B cell (primary cell): ENCODE measurements around the gene FREM2.

ENCODE experiments used
- EZH2 ChIP-seq: IDR thresholded peaks from 2 replicates; pipeline ENCODE4 v1.6.1; 2012; ENCODE audit warnings: borderline replicate concordance, low read depth, mild to moderate bottlenecking, moderate library complexity, low read length; ENCODE audit not compliant: insufficient read depth, poor library complexity, severe bottlenecking
- TF ChIP-seq, protein P1 (sequence below): fragments of 200-600 bp; IDR thresholded peaks from one replicate; pipeline ENCODE4 v1.8.0; 2022; ENCODE audit warnings: antibody characterized with exemption, mild to moderate bottlenecking

DNA sequence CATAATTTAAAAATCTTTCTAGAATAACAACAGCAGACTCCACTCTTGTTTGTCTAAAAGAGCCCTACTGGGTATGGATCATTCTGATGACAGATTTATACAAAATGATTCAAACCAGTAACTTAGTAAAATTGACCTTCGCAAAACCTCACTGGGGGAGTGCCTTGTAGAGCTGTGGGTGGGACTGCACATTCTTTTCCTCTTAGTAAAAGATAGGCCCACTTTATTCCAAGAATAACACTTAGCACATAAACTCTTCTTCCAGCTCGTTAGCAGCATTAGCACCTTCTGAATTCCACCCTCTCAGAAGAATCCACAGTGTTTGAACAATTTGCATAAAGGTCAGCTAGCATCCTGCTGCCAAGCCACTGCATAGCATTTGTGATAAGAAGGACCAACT lies 196.9 kb downstream of the FREM2 start:
- TF ChIP-seq, protein P1, sequence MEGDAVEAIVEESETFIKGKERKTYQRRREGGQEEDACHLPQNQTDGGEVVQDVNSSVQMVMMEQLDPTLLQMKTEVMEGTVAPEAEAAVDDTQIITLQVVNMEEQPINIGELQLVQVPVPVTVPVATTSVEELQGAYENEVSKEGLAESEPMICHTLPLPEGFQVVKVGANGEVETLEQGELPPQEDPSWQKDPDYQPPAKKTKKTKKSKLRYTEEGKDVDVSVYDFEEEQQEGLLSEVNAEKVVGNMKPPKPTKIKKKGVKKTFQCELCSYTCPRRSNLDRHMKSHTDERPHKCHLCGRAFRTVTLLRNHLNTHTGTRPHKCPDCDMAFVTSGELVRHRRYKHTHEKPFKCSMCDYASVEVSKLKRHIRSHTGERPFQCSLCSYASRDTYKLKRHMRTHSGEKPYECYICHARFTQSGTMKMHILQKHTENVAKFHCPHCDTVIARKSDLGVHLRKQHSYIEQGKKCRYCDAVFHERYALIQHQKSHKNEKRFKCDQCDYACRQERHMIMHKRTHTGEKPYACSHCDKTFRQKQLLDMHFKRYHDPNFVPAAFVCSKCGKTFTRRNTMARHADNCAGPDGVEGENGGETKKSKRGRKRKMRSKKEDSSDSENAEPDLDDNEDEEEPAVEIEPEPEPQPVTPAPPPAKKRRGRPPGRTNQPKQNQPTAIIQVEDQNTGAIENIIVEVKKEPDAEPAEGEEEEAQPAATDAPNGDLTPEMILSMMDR: no peak
- TF ChIP-seq EZH2: no peak
